Measurements from ENCODE around the gene PRRG4. TPM values are rescaled to one million over a fixed set of nuclear protein-coding genes. Genes with fewer than 3 reads are reported as not detected.

The PRRG4 gene
- total and polyA plus RNA-seq, 2 donors (not counting 3 experiments of a cell fraction or from before 2014, with no cell fraction given) = 0.09 TPM; not detected in 1

DNA sequence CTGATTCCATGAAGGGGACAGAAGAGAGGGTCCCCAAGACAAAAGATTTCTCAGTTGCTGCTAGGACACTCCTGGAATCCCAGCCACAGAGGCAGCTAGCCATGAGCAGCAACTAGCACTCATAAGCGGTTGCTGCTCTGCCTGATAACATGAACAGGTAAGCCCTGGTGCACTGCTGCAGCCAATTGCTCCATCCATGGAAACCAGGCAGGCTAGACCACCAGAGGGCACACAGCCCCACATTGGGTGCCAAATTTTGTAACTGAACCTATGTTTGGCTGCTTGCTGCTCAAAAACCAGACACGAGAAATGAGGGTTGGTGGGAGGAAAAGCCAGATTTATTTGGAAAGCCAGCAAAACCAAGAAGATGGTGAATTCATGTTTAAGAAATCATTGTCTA, 40.9 kb downstream of the PRRG4 start:
- Histone ChIP-seq H3K9me1 (replicated peaks; ENCODE audit: control insufficient read depth, extremely low read depth, insufficient read depth, low read length) (no peaks in the 10 kb centered on the region), H3K9ac (replicated peaks; ENCODE audit: extremely low read depth, insufficient read depth, low read length) (no peak overlapping the region), H3K4me2 (ENCODE audit: insufficient read depth, low read length) (no peak overlapping the region), H3K4me1 (ENCODE audit: control insufficient read depth, extremely low read depth, insufficient read depth, low read length) (no peaks in the 10 kb centered on the region), H3K27me3 (ENCODE audit: control insufficient read depth in 2 of 2, insufficient read depth in 2 of 2, low read length in 2 of 2) (peaks cover 0 to 3% of the 10 kb centered on the region in 2 experiments), H3K27ac (ENCODE audit: insufficient read depth, low read depth, low read length) (no peak overlapping the region), H3K4me3 (replicated peaks in 1 of 3; ENCODE audit: insufficient read depth in 1 of 3, low read depth in 1 of 3, low read length in 3 of 3) (no peak overlapping the region), H3K79me2 (ENCODE audit: control insufficient read depth, insufficient read depth, low read length) (no peaks in the 10 kb centered on the region), H4K20me1 (replicated peaks; ENCODE audit: control insufficient read depth, extremely low read depth, insufficient read depth, low read length) (no peaks in the 10 kb centered on the region), H3K36me3 (ENCODE audit: control insufficient read depth in 2 of 2, extremely low read depth in 1 of 2, insufficient read depth in 2 of 2, low read length in 2 of 2) (no peaks in the 10 kb centered on the region), H2AFZ (ENCODE audit: low read depth, low read length) (no peak overlapping the region), H3K9me3 (replicated peaks; ENCODE audit: control insufficient read depth, insufficient read depth, low read length) (no peaks in the 10 kb centered on the region)
- TF ChIP-seq JUN (IDR thresholded peaks at IDR 0.05; ENCODE audit: borderline replicate concordance, insufficient read depth, insufficient read length, low read depth) = no peak
- TF ChIP-seq, protein P1, sequence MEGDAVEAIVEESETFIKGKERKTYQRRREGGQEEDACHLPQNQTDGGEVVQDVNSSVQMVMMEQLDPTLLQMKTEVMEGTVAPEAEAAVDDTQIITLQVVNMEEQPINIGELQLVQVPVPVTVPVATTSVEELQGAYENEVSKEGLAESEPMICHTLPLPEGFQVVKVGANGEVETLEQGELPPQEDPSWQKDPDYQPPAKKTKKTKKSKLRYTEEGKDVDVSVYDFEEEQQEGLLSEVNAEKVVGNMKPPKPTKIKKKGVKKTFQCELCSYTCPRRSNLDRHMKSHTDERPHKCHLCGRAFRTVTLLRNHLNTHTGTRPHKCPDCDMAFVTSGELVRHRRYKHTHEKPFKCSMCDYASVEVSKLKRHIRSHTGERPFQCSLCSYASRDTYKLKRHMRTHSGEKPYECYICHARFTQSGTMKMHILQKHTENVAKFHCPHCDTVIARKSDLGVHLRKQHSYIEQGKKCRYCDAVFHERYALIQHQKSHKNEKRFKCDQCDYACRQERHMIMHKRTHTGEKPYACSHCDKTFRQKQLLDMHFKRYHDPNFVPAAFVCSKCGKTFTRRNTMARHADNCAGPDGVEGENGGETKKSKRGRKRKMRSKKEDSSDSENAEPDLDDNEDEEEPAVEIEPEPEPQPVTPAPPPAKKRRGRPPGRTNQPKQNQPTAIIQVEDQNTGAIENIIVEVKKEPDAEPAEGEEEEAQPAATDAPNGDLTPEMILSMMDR (IDR thresholded peaks at IDR 0.05; ENCODE audit: extremely low read depth in 1 of 2, insufficient read depth in 1 of 2, low read depth in 1 of 2, low read length in 2 of 2) = peak; percentile 13 to 32
- CTCF ChIA-PET = interaction anchor here (1.2 kb wide), 1 partner anchor 22 kb away, joined by 3 read pairs; no protein-coding TSS in a partner anchor
- FAIRE-seq = no peak
- dilution Hi-C loops (cut with MboI; ENCODE audit: extremely low pct_ligation_motif_present, low sequenced_read_pairs) (no loop called here), intact Hi-C loops (cut with micrococcal nuclease) (loop anchor here (1.0 kb wide), 1 partner anchor 195 kb away; no protein-coding TSS in a partner anchor)
- DNase-seq (ENCODE audit: low read depth, low spot score) = no peak
- POLR2A ChIA-PET = no interaction called here
- no TSS peak for BruUV-seq (replicated peaks)

DNA sequence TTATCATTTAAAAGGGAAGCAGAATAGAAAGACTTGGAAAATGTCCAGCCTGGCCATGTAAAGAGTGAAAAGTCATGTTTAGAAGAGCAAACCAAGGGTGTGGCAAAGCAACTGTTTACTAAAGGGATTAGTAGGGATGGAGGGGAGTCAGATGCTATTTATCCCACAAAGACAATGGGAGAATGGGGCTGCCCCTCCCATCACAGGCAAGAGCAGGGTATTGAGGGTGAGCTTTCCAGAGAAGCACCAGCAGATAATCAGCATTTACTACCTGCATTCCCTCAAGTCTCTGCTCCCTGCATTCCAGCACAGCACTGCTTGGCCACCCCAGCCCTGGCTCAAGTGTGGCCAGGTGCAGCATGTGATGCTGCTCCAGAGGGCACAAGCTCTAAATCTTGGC, 44.4 kb downstream of the PRRG4 start:
- Histone ChIP-seq H2AFZ (ENCODE audit: low read depth, low read length) (no peak overlapping the region), H3K4me1 (ENCODE audit: control insufficient read depth, extremely low read depth, insufficient read depth, low read length) (no peaks in the 10 kb centered on the region), H3K79me2 (ENCODE audit: control insufficient read depth, insufficient read depth, low read length) (no peaks in the 10 kb centered on the region), H3K9me3 (replicated peaks; ENCODE audit: control insufficient read depth, insufficient read depth, low read length) (no peaks in the 10 kb centered on the region), H3K9me1 (replicated peaks; ENCODE audit: control insufficient read depth, extremely low read depth, insufficient read depth, low read length) (no peaks in the 10 kb centered on the region), H3K27ac (ENCODE audit: insufficient read depth, low read depth, low read length) (no peak overlapping the region), H3K36me3 (ENCODE audit: control insufficient read depth in 2 of 2, extremely low read depth in 1 of 2, insufficient read depth in 2 of 2, low read length in 2 of 2) (no peaks in the 10 kb centered on the region), H3K4me3 (replicated peaks in 1 of 3; ENCODE audit: insufficient read depth in 1 of 3, low read depth in 1 of 3, low read length in 3 of 3) (no peak overlapping the region), H3K4me2 (ENCODE audit: insufficient read depth, low read length) (no peak overlapping the region), H3K9ac (replicated peaks; ENCODE audit: extremely low read depth, insufficient read depth, low read length) (no peak overlapping the region), H4K20me1 (replicated peaks; ENCODE audit: control insufficient read depth, extremely low read depth, insufficient read depth, low read length) (no peaks in the 10 kb centered on the region), H3K27me3 (ENCODE audit: control insufficient read depth in 2 of 2, insufficient read depth in 2 of 2, low read length in 2 of 2) (peaks cover 4 to 5% of the 10 kb centered on the region in 2 experiments)
- ChIA-PET POLR2A (no interaction called here), CTCF (no interaction called here)
- BruUV-seq (replicated peaks) = no TSS peak
- dilution Hi-C loops (cut with MboI; ENCODE audit: extremely low pct_ligation_motif_present, low sequenced_read_pairs) = no loop called here
- DNase-seq (ENCODE audit: low read depth, low spot score) = no peak
- TF ChIP-seq GATA2 (IDR thresholded peaks at IDR 0.05; ENCODE audit: insufficient read depth, insufficient read length, low read depth, low read length) (no peak), JUN (IDR thresholded peaks at IDR 0.05; ENCODE audit: borderline replicate concordance, insufficient read depth, insufficient read length, low read depth) (no peak), POLR2AphosphoS5 (IDR thresholded peaks at IDR 0.05; ENCODE audit: insufficient read depth, low read depth, low read length) (no peak)
- TF ChIP-seq, protein P2, sequence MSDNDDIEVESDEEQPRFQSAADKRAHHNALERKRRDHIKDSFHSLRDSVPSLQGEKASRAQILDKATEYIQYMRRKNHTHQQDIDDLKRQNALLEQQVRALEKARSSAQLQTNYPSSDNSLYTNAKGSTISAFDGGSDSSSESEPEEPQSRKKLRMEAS (IDR thresholded peaks at IDR 0.05; ENCODE audit: insufficient read depth, insufficient read length) = no peak
- intact Hi-C loops (cut with micrococcal nuclease) = no loop called here
- no peak for FAIRE-seq
